GM21825 (cell line): ENCODE measurements around the gene TBC1D7.

Experiments used
- ATAC-seq: cut with Tn5 transposase; IDR thresholded peaks from one replicate; pipeline ENCODE4 v1.9.1; 2021; ENCODE audit warnings: mild to moderate bottlenecking, moderate library complexity; ENCODE audit not compliant: unreplicated experiment

TBC1D7 gene

DNA sequence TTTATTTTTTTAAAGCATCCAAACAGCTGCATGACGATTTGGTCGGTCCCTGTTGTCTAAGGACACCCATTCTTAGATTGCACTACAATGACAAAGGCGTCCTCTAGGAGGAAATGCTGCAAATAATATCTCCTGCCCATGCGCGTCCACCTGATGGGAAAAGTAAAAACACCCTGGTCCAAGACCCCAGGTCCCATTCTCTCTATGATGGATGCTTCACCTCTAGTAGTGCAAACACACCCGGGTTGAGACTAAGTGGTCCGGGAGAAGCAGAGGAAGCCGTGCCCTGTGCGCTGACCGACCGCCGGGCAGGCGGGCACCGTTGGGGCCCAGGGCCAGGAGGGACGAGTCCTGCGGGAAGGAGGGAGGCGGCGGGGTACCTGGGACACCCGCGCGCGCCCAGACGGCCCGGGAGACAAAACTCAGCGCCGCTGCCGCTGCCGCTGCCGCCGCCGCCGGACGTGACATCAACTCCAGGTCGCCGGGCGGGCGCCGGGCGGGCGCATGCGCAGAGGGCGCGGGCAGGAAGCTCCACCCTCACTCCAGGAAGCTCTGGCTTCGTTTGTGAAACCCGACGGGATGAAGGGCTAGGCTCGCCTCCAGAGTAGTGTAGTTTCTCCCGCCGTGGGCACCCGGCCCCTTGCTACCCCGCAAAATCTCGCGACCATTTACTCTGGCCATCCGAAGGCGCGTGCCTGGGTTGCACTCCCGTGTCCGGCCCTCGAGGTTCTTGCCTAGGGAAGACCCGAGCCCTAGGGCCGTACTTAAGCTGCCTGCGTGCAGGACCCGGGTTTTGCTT, at the start of gene TBC1D7:
TBC1D7 (minus strand) TSS at position 462 of the 799 bp plus-strand sequence. CDS start 1,639 bp downstream, outside the sequence.
- peak; percentile 82 for ATAC-seq

DNA sequence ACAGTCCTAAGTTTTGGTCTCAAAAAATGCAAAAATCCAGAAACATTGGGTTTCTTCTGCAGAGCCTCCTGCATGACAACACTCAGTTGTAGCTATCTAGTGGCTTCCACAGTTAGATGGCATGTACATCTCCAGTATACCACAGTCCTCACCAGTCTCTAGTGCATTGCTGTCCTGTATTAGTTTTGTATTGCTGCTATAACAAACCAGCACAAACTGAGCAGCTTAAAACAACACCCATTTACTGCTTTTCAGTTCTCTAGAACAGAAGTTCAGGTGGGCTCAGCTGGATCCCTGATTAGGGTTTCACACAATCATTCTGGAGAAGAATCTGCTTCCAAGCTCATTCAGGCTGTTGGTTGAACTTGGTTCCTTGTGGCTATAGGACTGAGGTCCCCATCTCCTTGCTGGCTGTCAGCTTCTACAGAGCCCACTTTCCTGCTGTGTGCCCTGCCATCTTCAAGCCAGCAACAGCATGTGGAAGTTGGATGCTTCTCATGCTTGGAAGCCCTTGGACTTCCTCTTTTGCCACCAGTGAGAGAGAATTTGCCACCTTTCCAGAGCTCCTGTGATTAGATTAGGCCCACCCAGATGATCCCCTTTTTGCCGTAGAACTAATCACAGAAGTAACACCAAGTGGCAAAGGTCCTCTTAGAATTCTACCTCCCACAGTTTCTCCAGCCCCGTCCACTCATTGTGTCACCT, 48.9 kb upstream of the TBC1D7 start:
- no peak for ATAC-seq

- peak; percentile 71 for ATAC-seq
Observed at GRCh38 chr6:13375360-13375878, 47.1 kb upstream of the TBC1D7 start.

DNA sequence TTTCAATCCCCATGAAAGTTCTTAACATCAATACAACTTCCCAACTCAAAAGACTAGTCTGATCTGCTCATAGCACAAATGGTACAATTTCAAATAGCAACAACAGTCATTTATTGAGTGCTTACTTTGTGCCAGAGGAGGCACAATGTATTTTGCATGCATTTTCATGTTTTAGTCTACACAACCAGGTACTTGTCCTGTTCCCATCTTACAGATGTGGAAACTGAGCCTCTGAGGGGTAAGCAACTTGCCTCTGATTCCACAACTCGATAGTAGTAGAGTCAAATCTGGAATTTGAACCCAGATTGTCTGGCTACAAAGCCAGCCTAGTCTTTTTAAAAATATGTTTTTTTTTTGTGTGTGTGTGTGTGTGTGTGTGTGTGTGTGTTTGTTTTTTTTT, 45.6 kb upstream of the TBC1D7 start:
- ATAC-seq = no peak

- no peak for ATAC-seq
Observed at GRCh38 chr6:13373488-13373886, 45.1 kb upstream of the TBC1D7 start.

DNA sequence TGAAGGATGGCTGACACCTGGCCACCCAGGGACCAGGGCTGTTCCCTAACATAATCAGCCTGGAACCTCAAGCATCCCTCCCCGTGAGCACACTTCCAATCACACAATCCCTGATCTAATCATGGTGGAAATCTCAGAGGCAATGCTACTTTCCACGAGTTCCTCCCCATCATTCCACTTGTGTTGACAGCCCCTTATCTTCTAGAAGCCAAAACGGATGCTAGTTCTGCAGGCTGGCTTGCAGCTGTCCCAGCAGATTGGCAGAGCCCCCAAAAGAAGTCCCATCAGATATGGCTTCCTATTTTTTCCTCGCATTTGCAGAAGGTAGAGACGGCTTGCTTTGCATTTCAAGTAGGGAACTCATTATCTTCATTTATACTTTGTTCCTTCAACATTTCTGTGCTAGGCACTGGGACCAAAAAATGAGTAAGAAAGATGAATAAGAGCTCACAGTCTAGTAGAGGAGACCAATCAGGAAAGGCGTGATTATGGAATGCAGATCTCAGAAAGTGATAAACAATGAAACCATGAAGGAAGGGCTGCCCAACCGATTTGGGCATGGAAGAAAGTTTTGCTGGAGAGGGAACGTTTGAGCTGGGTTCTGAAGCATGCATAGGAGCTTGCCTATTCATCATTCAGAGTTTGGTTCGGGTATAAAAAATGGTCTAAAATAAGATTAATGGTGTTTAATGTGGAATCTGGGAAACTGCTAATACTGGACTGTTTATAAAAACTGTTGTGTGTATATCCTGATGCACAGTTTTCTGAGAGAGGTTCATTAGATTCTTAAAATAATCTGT, 44.6 kb upstream of the TBC1D7 start:
- ATAC-seq = no peak

DNA sequence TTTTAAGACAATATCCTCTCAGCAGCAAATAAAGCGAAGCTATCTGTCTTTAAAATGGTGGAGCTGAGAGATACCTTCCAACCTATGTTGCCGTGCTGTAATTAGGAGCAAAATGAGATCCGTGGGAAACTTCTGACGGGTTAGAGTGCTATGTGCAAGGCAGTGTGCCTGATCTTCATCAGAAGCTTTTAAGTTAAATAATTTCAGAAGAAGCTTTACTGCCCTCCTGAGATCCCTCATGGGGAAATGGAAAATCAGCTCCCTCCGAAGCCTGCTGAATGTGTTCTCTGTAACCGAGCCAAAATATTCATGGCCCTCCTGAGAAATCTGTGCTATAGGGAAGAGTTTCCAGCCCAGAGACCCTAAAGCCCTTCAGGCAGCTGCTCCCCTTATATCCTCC, 43.7 kb upstream of the TBC1D7 start:
- ATAC-seq = no peak

DNA sequence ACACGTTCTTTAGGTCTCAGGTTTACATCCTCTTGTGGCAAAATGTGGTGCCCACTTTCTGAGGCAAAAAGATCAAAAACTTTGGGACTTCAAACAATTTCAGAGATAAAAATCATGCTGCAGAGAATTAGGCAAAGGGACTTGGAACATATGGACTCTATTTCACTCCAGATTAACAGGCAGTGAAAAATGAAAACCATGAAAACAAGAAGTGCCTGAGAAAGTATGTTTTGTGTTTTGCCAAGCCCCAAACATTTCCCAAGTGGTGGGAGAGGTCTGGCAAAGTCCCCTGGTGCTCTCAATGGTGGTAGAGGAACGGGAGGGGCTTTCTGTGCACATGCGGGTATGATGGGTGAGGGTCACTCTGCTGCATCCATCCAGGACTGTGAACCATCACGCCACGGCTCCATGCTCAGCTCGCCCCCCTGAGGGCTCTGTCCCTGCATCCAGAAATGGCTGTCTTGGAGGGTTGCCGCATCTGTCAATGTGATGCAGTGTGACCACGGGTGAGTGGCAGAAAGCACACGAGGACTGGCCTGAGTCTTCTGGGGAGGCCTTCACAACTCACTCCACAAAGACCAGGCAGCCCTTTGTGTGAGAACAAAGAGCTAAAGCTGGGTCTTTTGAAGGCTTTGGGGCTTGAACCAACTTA, 43.2 kb upstream of the TBC1D7 start:
- no peak for ATAC-seq

DNA sequence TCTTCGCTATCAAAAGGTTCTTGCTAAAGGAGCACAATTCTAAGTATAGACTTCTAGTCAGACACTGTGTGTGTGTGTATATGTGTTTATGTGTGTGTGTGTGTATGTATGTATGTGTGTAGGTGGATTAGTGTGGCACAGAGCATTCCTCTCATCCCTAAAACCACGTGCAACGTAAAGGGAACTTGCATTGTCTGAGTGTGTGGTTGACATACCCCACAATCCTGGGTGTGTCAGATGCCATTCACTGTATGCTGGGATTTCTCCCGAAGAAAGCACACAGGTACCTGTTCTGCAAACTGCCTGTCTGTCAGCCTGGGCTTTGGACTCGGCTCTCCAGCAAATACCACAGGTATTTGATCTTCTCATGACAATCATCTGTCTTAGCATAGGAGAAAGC, 42.3 kb upstream of the TBC1D7 start:
- ATAC-seq = no peak

DNA sequence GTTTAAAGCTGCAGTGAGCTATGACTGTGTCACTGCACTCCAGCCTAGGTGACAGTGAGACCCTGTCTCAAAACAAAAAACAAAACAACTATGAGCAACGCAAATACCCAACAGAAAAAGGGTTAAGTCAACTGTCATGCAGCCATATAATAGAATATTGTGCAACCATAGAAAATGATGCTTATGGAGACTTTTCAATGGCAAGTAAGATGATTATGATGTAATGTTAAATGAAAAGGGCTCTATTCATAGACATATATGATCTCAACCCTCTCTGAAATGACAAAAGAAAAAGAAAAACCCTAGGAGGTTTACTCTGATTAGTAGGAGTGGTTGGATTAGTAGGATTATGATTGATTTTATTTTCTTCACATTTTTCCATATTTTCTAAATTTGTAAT, 41.3 kb upstream of the TBC1D7 start:
- no peak for ATAC-seq

GRCh38 chr6:13368731-13369115, 40.4 kb upstream of the TBC1D7 start:
- ATAC-seq = no peak

GRCh38 chr6:13368079-13368730, 39.9 kb upstream of the TBC1D7 start:
- ATAC-seq = no peak

GRCh38 chr6:13367396-13367795, 39.1 kb upstream of the TBC1D7 start:
- ATAC-seq = no peak

DNA sequence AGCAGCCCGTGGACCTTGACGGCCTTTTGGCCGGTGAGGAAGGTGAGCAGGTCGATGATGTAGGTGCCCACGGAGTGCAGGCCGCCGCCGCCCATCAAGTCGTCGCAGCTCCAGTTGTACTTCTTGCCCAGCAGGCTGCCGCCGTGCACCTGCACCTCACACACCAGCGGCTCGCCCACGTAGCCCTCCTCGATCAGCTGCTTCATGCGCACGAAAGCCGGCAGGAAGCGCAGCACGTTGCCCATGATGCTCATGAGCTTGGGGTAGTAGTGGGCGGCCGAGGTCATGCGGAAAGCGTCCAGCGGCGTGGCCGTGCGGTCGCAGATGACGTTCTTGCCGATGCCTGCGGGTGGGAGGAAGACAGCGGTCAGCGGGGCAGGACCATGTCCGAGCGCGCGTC, 37.0 kb upstream of the TBC1D7 start:
- no peak for ATAC-seq

DNA sequence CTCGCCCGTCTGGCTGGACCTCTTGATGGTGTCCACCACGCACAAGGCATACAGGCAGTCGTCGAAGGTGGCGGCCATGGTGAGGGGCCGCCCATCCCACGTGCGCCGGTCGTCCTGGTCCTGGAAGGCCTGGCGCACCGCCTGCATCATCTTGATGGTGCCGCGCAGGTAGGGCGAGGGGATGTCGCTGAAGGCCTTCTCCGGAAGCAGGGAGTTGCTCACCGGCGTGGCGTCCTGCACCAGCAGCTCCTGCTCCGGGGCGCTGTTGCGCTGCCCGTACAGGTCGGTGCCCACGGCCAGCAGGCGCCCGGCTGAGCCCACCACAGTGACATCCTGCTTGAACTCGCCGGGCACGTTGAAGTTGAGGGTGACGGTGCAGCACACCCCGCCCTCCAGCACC, 36.5 kb upstream of the TBC1D7 start:
- ATAC-seq = no peak

DNA sequence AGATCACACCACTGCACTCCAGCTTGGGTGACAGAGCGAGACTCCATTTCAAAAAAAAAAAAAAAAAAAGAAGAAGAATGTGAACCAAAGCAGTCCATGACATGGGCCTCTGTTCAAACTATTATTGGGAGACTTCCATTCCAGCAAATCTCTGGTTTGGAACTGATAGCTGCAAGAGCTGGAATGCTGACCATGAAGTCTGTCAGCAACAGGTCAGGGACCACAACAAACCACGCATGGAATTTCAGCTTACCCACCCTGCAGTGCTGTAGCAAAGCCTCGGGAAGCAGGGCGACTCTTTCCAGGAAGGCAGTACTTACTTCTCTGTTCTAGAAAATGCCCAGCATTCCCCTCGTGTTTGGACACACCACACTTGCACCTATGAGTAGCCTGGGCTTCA, 34.1 kb upstream of the TBC1D7 start:
- ATAC-seq = no peak

- ATAC-seq = no peak
Observed at GRCh38 chr6:13360671-13361540, 32.6 kb upstream of the TBC1D7 start.

DNA sequence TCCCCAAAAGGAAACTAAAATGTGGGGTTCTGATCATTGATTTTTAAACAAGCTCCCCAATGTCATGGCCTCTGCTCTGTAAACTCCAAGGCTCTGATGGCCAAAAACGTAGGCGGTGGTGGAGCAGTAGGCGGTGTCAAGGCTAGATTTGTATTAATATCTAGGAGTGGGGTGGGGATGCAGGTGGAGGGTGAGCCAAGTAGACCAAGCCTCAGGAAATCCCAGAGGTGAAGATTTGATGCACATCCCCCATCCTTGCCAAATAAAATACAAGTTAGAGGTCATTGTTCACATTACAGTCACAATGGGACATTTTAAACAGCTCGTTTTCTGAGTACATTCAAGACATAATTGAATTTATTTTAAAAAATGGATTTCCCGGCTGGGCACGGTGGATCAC, 30.9 kb upstream of the TBC1D7 start:
- ATAC-seq = no peak

DNA sequence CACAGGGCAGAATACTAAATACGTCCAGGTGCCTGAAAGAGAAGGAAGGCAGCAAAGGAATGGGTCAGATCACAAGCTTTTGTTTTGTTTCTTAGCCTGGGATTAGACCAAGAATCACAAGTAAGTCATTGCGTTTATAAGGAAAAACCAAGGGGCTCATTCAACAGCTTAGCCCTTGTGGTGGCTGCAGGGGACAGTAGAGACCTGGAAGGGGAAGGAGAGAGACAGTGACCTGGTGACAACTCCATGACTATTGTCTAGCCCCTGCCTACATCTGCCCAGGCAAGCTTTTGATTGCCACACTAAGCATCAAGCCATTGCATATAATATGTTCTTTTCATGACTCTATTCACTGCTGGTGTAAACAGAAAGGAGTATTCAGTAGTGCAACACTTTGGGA, 30.2 kb upstream of the TBC1D7 start:
- no peak for ATAC-seq
